Activated CD8-positive, alpha-beta memory T cell treated with anti-CD3 and anti-CD28 coated beads, Interleukin-2, amount 10 ng/mL, durations not matched to agents 7 days and 5 days (primary cell): Measurements from ENCODE around the gene RTN4RL2. TPM values are rescaled to one million over a fixed set of nuclear protein-coding genes. Genes with fewer than 3 reads are reported as not detected.

Experiments used
- ATAC-seq: fragments of 150-1000 bp; cut with Tn5 transposase; one replicate; pipeline ENCODE4 v1.10.0; 2021; ENCODE audit warnings: moderate library complexity
- CTCF ChIA-PET: fragments of 350-600 bp; sonication (Branson Sonifier 250); formaldehyde crosslinking; loops from one replicate; lab custom pipeline; 2021; ENCODE audit warnings: antibody characterized with exemption; lab: Charles Lee
- DNase-seq: peaks from one replicate; pipeline ENCODE4 v3.0.0-alpha.2; 2020
- H3K27ac Mint-ChIP-seq: one replicate; pipeline ENCODE4 v1.8.0; 2021; ENCODE audit warnings: mild to moderate bottlenecking, mixed read lengths
- H3K27me3 Mint-ChIP-seq: one replicate; pipeline ENCODE4 v1.8.0; 2021; ENCODE audit warnings: mixed read lengths
- H3K36me3 Mint-ChIP-seq: one replicate; pipeline ENCODE4 v1.8.0; 2021; ENCODE audit warnings: mild to moderate bottlenecking, mixed read lengths
- H3K4me1 Mint-ChIP-seq: one replicate; pipeline ENCODE4 v1.8.0; 2021; ENCODE audit warnings: mixed read lengths
- H3K4me3 Mint-ChIP-seq: one replicate; pipeline ENCODE4 v1.8.0; 2021; ENCODE audit warnings: mild to moderate bottlenecking, moderate library complexity, mixed read lengths
- H3K9me3 Mint-ChIP-seq: one replicate; pipeline ENCODE4 v1.8.0; 2022; ENCODE audit warnings: low read depth, mixed read lengths
- total RNA-seq, 2 experiments: library from RNA; stranded (reverse); gene quantifications; one replicate each; pipeline ENCODE4 v1.2.3, GENCODE V29; 2021

Gene RTN4RL2
- total RNA-seq, 2 experiments from 2014 or later, result not detected

- no peak for DNase-seq
- CTCF ChIA-PET, result interaction anchor here (2.2 to 10.5 kb wide), 4 partner anchors 7 to 64 kb away, joined by 5 to 247 read pairs (median 142); partner anchors contain the start of genes RTN4RL2 and SLC43A1
- Mint-ChIP-seq H3K4me1 (peaks cover 12% of the 10 kb centered on the region), H3K27ac (no peak overlapping the region), H3K27me3 (no peaks in the 10 kb centered on the region), H3K9me3 (no peaks in the 10 kb centered on the region), H3K36me3 (peaks cover 15% of the 10 kb centered on the region), H3K4me3 (no peak overlapping the region)
- no peak for ATAC-seq
Measured at GRCh38 chr11:57523419-57523818, 63.1 kb downstream of the RTN4RL2 start.

Other genes with a start within 250 kb of the RTN4RL2 start
- gene APLNR, start 223.3 kb upstream of the RTN4RL2 start, total RNA-seq, result not detected
- 1 to 10 TPM; 4.4 to 5.8 TPM for gene TNKS1BP1, start 135.6 kb upstream of the RTN4RL2 start, total RNA-seq
- 100 to 1,000 TPM; 158 to 196 TPM for gene SSRP1, start 124.6 kb upstream of the RTN4RL2 start, total RNA-seq
- gene P2RX3, start 122.2 kb upstream of the RTN4RL2 start, total RNA-seq, result not detected
- not detected for gene PRG3, start 79.4 kb upstream of the RTN4RL2 start, total RNA-seq
- gene PRG2, start 69.9 kb upstream of the RTN4RL2 start, total RNA-seq, result under 1 TPM; 0.59 to 0.79 TPM
- gene SLC43A3, start 33.4 kb upstream of the RTN4RL2 start, total RNA-seq, result 100 to 1,000 TPM; 106 to 117 TPM
- 10 to 100 TPM; 24.6 to 25.8 TPM for gene SLC43A1, start 55.2 kb downstream of the RTN4RL2 start, total RNA-seq
- gene TIMM10, start 70.2 kb downstream of the RTN4RL2 start, total RNA-seq, result 10 to 100 TPM; 74.5 to 92.9 TPM
- gene SMTNL1, start 77.1 kb downstream of the RTN4RL2 start, total RNA-seq, result not detected
- gene UBE2L6, start 107.1 kb downstream of the RTN4RL2 start, total RNA-seq, result 100 to 1,000 TPM; 245 to 317 TPM
- not detected for gene SERPING1, start 137.2 kb downstream of the RTN4RL2 start, total RNA-seq
- gene YPEL4, start 189.4 kb downstream of the RTN4RL2 start, total RNA-seq, result 1 to 10 TPM in 1 of 2 experiments, under 1 TPM in 1; 0.42 to 1.0 TPM
- 10 to 100 TPM; 15.7 to 22.6 TPM for gene CLP1, start 197.2 kb downstream of the RTN4RL2 start, total RNA-seq
- 10 to 100 TPM; 74.5 to 75.9 TPM for gene ZDHHC5, start 207.6 kb downstream of the RTN4RL2 start, total RNA-seq